Glutamatergic neuron (in vitro differentiated cells): Measurements from ENCODE around the gene PEX5L. TPM values are rescaled to one million over a fixed set of nuclear protein-coding genes. Genes with fewer than 3 reads are reported as not detected.

Experiments
- DNase-seq: peaks from one replicate; pipeline ENCODE4 v3.0.0; 2022
- H3K27ac Mint-ChIP-seq: one replicate; pipeline ENCODE4 v1.8.0; 2020; ENCODE audit warnings: mild to moderate bottlenecking, mixed read lengths, inconsistent platforms; ENCODE audit not compliant: unreplicated experiment
- H3K27me3 Mint-ChIP-seq: one replicate; pipeline ENCODE4 v1.8.0; 2020; ENCODE audit warnings: mild to moderate bottlenecking, moderate library complexity, mixed read lengths, inconsistent platforms; ENCODE audit not compliant: unreplicated experiment
- H3K36me3 Mint-ChIP-seq: one replicate; pipeline ENCODE4 v1.8.0; 2020; ENCODE audit warnings: mild to moderate bottlenecking, mixed read lengths, inconsistent platforms; ENCODE audit not compliant: unreplicated experiment
- H3K4me1 Mint-ChIP-seq: one replicate; pipeline ENCODE4 v1.8.0; 2020; ENCODE audit warnings: mild to moderate bottlenecking, low read depth, mixed read lengths, inconsistent platforms; ENCODE audit not compliant: unreplicated experiment
- H3K4me3 Mint-ChIP-seq: one replicate; pipeline ENCODE4 v1.8.0; 2020; ENCODE audit warnings: mild to moderate bottlenecking, mixed read lengths, inconsistent platforms; ENCODE audit not compliant: unreplicated experiment
- H3K9me3 Mint-ChIP-seq: one replicate; pipeline ENCODE4 v1.8.0; 2020; ENCODE audit warnings: mild to moderate bottlenecking, moderate library complexity, mixed read lengths, inconsistent platforms; ENCODE audit not compliant: unreplicated experiment
- CTCF ChIP-seq: fragments of 200-600 bp; sonication (generic); IDR thresholded peaks from one replicate; pipeline ENCODE4 v1.5.0; 2021; ENCODE audit not compliant: partially characterized antibody, unreplicated experiment
- total RNA-seq: library from RNA; stranded (reverse); fragmentation: NEBNext Ultra II Directional; extraction: Animal tissue kit (Norgen Biotek cat#: 25700); gene quantifications from one replicate; pipeline ENCODE4 v1.2.1, GENCODE V29; 2021; ENCODE audit not compliant: unreplicated experiment

The PEX5L gene
- total RNA-seq, 1 donor from 2014 or later = 41.0 TPM

DNA sequence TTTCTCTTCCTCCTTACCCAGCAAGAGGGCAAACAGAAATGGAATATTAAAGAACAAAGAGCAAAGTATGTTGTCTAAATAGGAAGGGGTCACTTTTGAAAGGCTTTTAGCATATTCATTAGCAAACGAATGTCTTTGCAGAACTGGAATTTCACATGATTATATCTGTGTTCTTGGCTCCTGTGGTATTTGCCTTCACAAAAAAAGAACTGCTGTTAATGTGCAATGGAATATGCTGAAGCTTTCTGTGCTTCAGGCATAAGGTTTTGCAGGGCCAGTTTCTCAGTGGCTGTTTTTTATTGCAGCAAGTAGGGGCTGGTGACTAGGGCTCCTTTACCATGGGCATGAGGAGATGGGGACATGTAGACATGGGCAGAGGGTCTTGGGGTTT lies 210.5 kb downstream of the PEX5L start:
- no peak for TF ChIP-seq CTCF
- no peaks in the 10 kb centered on the region for H3K27me3 Mint-ChIP-seq
- peaks cover 11% of the 10 kb centered on the region for H3K4me1 Mint-ChIP-seq
- DNase-seq = no peak
- no peaks in the 10 kb centered on the region for H3K36me3 Mint-ChIP-seq
- H3K4me3 Mint-ChIP-seq = no peak overlapping the region
- H3K27ac Mint-ChIP-seq = no peak overlapping the region
- H3K9me3 Mint-ChIP-seq = no peaks in the 10 kb centered on the region

DNA sequence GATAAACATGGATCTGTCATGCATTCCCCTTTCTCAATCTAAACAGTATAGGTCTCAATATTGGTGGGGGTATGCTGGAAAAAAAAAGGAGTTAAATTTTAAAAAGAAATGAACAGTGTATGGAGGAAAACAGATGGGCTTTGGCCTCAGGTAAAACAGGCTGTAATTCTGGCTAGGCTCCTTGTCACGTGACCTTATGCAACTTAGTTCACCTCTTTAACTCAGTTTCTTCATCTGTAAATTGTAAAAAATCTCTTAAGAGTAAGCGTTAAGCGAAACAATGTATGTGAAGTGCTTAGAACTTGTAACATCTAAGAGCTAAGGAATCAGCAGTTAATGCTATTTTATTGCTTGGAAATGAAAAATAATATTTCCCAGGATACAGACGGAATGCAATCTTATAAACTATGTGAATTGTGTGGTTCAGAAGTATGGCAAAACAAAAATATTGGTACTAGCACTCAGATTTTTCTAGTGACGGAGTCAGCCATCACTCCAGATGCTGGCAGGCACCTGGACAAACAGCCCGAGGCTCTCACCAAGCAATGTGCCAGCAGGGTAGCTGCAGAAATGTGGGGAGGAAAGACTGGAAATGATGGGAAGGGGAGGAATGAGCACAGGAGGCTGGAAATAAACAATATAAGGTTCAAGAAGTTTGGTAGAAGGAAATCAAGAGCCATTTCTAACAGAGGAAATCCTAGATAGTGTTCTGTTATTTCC lies 211.1 kb downstream of the PEX5L start:
- peaks cover 11% of the 10 kb centered on the region for H3K4me1 Mint-ChIP-seq
- H3K36me3 Mint-ChIP-seq = no peaks in the 10 kb centered on the region
- TF ChIP-seq CTCF = no peak
- DNase-seq = no peak
- no peak overlapping the region for H3K4me3 Mint-ChIP-seq
- no peaks in the 10 kb centered on the region for H3K27me3 Mint-ChIP-seq
- H3K9me3 Mint-ChIP-seq = no peaks in the 10 kb centered on the region
- H3K27ac Mint-ChIP-seq = no peak overlapping the region

DNA sequence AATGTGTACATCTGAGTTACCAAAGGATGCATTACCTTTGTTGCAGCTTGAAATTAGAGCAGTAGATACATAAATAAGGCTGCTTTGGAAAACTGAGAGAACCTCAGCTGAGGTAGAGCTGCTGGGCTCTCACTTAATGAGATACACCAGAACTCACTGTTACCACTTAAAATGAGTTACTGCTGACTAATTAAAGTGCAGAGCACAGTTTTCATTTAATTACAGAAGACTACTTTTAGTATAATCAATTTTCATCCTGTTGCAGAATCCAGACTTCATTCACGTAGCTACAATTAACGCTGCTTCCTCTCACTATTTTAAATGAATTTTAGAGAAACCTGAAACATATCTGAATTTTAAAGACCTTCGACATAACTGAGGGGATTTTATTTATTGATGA lies 214.4 kb downstream of the PEX5L start:
- no peak overlapping the region for H3K4me3 Mint-ChIP-seq
- TF ChIP-seq CTCF = no peak
- no peak overlapping the region for H3K27ac Mint-ChIP-seq
- no peaks in the 10 kb centered on the region for H3K27me3 Mint-ChIP-seq
- no peaks in the 10 kb centered on the region for H3K9me3 Mint-ChIP-seq
- no peak for DNase-seq
- H3K4me1 Mint-ChIP-seq = peaks cover 11% of the 10 kb centered on the region
- no peaks in the 10 kb centered on the region for H3K36me3 Mint-ChIP-seq

GRCh38 chr3:179819379-179819778 lies 217.4 kb downstream of the PEX5L start:
- no peak overlapping the region for H3K4me3 Mint-ChIP-seq
- H3K27ac Mint-ChIP-seq = no peak overlapping the region
- no peak for DNase-seq
- H3K36me3 Mint-ChIP-seq = no peaks in the 10 kb centered on the region
- peaks cover 3% of the 10 kb centered on the region for H3K9me3 Mint-ChIP-seq
- TF ChIP-seq CTCF = no peak
- H3K27me3 Mint-ChIP-seq = no peaks in the 10 kb centered on the region
- no peaks in the 10 kb centered on the region for H3K4me1 Mint-ChIP-seq

DNA sequence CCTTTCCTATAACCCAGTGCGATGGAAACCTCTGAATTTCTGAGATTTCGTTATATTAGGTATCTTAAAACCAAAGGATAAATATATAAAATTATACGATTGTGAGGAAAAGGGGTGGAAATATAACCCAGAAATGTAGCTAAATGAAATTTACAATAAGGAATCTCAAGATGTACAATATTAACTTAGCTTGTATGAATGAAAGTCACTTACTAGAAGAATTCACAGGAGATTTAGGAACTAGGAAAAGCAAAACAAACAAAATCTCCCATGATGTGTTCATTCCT lies 224.7 kb downstream of the PEX5L start:
- peaks cover 5% of the 10 kb centered on the region for H3K4me1 Mint-ChIP-seq
- H3K27me3 Mint-ChIP-seq = no peaks in the 10 kb centered on the region
- H3K4me3 Mint-ChIP-seq = no peak overlapping the region
- H3K27ac Mint-ChIP-seq = no peak overlapping the region
- no peak for TF ChIP-seq CTCF
- H3K36me3 Mint-ChIP-seq = peaks cover 15% of the 10 kb centered on the region
- peaks cover 3% of the 10 kb centered on the region for H3K9me3 Mint-ChIP-seq
- DNase-seq = no peak
